Measurements from ENCODE around the gene ACER3.
"Not testable (repeated sequence)": the region's sequence is repeated elsewhere in the genome, so short reads cannot be mapped to it uniquely, and the experiment has no call there.

The ACER3 gene

DNA sequence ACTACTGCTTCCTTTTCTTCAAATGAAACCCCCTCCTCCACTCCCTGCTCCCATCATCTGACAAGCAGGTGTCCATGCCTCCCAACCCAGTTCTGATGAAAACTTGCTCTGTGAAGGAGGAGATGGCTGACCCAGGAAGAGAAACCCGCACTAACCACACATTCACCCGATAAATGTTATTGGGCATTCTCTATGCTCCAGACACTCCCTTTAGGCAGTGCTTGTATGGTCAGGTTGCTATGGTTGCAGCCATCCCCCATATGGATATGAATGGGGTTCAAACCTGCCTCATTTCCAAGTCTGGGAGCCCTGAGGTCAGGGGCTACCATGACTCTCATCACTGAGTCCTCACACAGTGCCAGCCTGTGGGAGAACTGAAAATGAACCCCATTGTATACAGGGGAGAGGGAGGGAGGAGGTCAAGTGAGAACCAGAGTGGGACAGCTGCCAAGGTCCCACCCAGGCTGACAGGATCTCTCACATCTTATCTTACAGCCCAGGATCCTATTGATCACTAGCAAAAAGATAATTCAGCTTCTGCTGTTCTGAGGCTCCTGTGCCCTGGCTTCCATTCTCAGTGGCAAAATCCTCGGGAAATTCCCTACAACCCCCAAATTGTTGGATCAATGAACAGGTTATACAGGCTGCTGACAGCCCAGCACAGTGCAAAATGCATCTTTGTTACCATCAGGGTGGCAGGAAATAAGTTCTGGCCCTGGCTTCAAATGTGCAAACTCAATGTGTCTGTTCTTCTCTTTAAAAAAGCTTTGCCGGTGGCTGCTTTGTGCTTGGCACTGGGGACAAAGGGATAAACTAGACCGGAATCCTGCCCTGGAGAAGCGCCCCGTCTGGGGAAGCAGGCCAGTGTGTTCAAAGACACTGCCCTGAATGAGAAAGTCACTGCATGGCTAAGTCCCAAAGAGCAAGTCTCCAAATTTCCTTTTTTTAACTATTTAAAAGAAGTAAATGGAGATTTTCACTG lies 22.7 kb upstream of the ACER3 start:
- no peak for DNase-seq

DNA sequence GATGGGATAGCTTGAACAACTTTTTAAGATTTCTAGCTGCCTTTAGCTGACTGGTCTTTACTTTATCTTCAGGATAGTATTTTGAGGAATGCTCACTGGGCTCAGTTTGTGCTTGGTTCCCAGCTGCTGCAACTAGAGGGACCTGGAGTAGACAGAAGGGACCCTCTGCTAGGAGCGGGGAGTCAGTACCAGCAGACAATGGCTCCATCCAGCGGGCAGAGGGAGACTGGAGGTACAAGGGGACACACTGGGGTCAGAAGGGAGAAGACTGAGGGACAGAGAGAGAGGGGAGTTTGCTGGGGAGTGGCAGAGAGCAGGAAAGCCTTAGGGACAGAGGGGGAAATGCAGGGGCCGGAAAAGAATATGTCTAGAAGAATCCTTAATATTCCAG lies 22.0 kb upstream of the ACER3 start:
- DNase-seq: peak; percentile 6

DNA sequence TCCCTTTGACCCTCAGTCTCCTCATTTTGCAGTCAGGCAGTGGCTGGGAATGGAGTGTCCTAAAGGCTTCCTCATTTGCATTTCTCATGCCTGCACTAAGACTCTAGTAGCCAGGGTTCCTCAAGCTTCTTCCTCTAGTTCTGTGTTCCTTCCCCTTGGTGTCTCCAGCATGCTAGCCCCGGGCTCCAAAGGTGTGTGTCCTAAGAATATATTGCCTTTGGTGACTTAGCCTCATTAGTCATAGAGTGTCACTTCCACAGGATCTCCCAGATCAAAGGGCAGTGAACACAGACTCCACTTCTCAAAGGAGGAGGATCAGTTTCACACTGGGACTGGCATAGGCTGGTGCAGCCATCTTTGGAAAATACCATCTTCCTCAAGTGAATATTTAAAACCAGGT lies 21.4 kb upstream of the ACER3 start:
- no peak for DNase-seq

DNA sequence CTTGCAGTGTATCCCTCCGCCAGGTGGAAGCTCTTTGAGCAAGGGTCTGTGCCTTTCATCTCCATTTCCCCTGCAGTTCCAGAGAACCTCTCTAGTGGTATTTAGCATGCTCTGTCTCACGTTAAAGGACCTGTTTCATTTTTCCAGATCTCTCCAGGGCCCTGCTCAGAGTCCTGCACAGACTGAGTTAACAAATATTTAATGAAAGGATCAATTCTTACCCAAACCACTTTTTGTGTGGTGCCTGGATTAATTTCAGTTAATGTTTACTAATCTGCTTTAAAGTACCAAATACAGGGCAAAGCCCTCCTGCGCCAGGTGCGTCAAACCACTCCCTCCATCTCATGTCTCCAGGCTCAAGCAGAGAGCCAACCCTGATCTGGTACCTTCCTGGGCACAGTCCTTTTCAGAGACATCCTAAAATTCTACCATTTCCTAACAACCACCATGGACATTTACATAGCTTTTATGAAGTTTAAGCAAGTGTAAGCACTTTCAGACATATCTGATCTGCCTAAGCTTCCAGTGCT lies 18.7 kb upstream of the ACER3 start:
- DNase-seq: no peak

DNA sequence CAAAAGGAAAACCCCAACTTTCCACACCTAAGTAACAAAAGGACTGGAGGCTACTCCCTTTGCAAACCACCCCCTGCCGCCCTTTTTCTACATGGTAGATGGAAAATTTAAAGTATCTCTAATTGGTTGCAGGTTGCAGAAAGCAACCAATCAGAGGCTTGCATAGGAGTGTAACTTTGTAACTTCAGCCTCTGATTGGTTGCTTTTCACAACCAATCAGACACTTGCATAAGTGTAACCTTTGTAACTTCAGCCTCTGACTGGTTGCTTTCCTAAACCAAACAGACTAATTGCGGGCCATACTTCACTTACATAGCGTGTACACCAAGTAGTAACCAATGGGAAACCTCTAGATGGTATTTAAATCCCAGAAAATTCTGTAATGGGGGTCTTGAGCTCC lies 16.8 kb upstream of the ACER3 start:
- DNase-seq: no peak

DNA sequence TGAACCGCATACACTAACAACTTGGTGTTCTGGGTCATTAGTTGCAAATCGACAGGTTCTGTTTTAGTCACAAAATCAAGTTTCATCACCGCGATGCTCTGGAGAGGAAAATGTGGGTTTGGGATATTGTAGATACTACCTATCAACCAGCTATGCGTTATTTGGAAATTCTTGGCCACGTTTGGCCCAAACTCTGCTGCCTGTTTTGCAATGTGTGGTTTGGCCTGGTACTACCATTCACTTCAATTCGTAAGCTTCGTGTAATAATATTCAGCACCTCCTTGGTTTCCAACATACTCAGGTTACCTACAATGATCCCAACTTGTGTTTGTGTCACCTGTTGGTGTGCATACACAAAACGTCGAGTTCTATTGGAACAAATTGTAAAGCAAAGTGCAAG lies 16.2 kb upstream of the ACER3 start:
- DNase-seq: no peak

DNA sequence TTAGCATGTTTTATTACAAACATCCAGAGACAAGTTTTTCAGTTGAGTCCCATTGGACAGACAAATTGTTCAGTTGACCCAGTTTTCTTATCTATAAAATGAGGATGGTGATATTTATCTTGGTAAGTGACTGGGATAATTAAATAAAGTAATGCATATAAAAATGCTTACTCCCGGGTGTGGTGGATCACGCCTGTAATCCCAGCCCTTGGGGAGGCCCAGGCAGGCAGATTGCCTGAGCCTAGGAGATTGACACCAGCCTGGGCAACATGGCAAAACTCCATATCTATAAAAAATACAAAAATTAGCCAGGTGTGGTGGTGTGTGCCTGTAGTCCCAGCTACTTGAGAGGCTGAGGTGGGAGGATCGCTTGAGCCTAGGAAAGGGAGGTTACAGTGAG lies 15.6 kb upstream of the ACER3 start:
- no peak for DNase-seq

DNA sequence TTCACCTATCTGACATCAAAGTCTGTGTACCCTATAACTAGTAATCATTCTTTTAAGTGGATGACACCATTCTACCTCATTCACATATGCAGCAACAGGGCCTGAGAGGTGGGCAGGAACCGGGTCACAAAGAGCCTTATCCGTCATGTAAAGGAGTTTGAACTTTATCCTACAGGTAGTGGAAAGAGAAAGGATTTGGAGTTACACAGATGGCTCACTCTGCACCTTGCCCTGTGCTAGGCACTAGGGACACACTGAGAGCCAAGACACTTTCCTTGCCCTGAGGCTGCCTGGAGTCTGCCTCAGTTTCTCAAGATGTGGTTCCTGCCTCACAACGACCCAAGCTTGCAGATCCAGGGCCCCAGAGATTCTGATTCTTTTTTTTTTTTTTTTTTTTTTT lies 14.3 kb upstream of the ACER3 start:
- no peak for DNase-seq

DNA sequence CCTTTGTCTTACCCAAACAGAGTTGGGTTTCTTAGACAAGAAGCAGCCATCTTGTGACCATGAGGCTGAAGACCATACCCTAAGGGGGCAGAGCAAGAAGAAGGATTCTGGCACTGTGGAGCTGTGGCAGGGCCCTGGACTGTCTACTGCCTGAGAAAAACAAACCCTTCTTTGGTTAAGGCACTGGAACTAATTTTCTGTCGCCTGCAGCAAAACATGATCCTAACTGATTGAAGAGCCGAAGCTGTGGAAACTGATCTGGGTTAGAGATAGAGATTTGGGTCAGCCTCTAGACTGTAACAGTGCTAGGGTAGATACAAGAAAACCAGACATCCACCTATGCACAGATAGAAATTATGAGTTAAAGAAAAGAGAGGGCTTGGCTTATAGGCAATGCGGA lies 11.3 kb upstream of the ACER3 start:
- DNase-seq: no peak

DNA sequence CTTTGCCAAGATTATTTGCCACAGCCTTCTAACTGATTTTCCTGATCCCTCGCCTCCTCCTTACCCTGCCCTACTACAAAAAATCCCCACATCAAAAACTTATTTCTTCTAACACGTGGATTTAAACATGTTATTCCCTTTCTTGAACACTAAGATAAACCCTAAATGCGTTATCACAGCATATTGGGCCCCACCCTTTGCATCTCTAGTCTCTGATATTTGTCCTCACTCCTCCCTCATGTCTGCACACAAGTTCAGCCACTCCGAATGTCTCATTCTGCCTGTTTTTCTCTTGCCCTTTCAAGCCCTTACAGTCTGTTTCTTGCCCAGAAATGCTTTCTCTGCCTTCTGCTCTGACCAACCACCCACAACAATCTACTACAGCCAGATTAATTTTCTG lies 10.6 kb upstream of the ACER3 start:
- no peak for DNase-seq

DNA sequence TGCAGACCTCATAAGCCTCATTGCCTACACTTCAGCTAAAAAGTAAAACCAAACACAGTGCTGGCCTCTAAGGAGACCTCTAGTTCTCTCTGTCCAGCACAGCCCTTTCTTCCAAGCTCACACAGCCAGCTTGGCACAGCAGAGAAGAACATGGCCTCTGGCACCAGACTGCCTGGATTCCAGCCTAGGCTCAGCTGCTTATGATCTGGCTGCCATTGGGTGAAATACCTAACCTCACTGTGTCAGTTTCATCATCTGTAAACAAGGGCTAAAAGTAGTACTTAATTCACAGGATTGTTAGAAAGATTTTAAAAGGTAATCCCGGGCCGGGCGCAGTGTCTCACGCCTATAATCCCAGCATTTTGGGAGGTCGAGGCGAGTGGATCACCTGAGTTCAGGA lies 9.9 kb upstream of the ACER3 start:
- no peak for DNase-seq

DNA sequence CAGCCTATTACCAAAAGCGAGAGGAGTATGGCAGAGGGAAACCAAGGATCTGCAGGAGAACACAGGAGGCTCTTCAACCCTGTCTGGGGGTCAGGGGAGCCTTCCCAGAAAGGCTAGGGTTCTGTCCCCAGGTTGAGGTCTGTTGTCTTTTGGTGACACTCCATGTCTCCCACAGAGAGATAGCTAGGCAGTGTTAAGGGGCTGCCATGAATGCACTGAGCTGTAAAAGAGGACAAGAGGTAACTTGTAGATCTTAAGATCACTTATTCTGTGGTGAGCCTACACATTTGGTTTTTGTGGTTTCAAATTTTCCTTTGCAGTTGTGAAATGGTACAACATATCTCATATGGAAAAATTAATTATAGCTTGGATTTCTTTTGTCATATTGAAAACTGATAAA lies 6.0 kb upstream of the ACER3 start:
- DNase-seq: no peak

DNA sequence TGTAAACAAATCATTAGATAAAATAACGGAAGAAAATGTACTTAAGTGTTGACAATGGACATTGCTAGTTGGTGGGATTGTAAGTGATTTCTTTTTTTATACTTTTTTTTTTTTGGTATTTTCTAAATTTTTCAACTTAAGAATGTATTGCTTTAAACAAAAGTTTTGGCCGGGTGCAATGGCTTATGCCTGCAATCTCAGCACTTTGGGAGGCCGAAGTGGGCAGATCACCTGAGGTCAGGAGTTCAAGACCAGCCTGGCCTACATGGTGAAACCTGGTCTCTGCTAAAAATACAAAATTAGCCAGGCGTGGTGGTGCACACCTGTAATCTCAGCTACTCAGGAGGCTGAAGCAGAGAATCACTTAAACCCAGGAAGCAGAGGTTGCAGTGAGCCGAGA lies 5.0 kb upstream of the ACER3 start:
- DNase-seq: not testable (repeated sequence)

DNA sequence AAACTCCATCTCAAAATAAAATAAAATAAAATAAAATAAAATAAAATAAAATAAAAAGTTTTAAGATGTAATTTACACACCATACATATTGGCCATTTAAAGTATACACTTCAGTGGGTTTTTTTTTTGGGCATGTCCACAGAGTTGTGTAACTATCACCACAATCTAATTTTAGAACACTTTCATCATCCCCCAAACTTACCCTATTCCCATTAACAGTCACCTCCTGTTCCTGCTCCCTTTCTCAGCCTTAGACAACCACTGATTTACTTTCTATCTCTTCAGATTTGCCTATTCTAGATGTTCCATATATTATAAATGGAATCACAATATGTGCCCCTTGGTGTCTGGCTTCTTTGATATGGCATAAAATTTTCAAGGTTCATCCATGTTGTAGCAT lies 4.6 kb upstream of the ACER3 start:
- DNase-seq: peak; percentile 63

DNA sequence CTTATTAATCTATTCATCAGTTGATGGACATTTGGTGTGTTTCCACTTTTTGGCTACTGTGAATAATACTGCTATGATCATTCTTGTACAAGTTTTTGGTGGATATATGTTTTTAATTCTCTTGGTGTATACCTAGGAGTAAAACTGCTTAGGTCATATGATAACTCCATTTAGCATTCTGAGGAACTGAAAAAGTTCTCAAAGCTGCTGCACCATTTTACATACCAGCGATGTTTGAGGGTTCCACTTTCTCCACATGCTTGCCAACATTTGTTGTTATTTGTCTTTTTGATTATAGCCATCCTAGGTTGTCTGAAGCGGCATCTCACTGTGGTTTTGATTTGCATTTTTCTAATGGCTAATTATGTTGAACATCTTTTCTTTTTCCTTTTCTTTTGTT lies 4.1 kb upstream of the ACER3 start:
- no peak for DNase-seq

DNA sequence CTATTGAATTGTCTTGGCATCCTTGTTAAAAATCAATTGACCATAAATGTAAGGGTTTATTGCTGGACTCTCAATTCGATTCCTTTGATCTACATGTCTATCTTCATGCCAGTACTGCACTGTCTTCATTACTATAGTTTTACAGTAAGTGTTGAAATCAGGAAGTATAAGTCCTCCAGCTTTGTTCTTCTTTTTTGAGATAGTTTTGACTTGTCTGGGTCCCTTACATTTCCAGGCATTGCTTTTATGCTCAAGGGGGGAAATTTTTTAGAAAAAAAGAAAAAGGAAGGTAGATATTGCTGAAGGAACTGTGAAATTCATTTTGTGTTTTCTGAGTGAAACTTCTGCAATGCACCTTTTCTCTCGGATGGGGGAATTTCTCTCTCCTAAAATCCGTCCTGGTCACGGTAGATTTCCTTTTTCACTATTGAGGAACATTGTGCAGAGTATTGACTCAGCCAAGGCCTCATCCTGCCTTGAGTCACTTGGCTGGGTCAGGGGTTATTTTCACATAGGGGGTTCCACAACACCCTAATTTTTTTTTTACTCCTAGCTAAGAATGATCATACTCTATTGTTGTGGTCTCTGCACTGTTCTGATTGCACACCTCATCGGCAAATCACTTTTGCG lies 2.8 kb upstream of the ACER3 start:
- DNase-seq: no peak

DNA sequence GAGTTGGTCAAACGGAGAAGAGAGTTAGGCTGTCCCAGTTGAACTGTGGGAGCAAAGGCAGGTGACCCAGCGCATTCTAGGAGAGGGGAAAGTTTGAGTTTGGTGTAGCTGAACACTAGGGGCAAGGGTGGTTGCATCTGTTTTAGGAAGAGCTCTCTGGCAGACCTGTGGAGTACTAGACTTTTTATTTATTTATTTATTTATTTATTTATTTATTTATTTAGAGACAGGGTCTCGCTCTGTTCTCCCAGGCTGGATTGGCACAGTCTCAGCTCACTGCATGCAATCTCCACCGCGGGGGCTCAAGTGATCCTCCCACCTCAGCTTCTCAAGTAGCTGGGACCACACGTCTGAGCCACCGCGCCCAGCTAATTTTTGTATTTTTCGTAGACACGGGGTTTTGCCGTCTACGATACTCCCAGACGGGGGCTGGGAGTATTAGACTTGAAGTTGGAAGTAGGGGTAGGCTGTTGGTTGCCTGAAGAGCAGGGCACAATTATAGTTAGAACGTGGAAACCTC lies 950 bp upstream of the ACER3 start:
- no peak for DNase-seq

DNA sequence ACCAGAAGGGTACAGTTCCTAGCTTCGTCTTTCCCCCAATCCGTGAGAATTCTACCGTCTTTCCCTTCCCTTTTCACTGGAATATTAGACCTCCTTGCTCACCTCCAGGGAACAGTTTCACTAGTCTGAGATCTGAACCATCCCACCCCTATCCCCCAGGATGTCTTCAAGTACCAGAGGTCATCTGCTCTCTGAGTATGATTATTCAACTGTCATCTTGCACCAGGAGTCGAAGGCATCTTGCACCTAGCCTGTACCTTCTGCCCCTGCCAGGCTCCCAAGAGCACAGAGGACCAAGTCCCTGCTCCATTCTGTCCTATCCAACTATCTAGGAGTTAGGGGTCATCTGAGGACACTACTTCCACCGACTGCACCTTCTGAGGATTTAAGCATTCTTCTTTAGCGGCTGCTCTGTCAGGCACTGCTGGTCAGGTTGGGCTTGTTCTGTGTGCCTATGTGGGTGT lies 804 bp downstream of the ACER3 start:
- DNase-seq: no peak

DNA sequence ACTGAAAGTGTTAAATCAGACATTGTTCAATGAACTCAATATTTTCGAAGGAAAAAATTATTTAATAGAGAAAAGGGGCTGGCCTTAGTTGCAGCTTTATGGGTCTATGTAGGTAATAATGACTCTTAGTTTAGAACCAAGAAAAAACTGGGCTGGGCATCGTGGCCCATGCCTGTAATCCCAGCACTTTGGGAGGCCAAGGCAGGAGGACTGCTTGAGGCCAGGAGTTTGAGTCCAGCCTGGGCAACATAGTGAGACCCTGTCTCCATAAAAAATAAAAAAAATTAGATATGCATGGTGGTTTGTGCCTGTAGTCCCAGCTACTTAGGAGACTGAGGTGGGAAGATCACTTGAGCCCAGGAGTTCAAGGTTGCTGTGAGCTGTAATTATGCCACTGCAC lies 2.1 kb downstream of the ACER3 start:
- not testable (repeated sequence) for DNase-seq

DNA sequence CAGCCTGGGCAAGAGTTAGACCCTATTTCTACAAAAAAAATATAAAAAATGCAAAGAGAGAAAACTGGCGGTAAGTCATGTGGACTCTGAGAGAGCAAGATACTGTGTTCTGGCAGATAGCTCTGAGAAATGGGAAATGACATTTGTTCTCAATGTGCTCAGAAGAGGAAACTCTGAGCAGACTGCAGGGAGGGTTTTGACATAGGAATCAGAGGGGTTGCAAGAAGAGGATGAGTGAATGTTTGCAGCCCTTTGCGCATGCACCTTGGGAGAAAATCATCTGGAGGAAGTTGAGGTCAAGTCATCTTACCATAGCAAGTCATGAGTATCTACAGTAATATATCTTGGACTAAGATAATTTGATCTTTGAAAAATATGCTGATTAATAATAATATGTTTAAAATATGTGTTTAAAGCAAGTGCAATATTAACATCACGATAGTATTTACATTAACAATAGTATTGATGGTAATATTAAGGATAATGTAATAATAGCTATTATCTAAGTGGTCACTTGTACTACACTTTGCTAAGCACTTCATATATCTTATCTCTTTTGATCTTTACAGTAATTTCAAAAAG lies 2.6 kb downstream of the ACER3 start:
- no peak for DNase-seq

DNA sequence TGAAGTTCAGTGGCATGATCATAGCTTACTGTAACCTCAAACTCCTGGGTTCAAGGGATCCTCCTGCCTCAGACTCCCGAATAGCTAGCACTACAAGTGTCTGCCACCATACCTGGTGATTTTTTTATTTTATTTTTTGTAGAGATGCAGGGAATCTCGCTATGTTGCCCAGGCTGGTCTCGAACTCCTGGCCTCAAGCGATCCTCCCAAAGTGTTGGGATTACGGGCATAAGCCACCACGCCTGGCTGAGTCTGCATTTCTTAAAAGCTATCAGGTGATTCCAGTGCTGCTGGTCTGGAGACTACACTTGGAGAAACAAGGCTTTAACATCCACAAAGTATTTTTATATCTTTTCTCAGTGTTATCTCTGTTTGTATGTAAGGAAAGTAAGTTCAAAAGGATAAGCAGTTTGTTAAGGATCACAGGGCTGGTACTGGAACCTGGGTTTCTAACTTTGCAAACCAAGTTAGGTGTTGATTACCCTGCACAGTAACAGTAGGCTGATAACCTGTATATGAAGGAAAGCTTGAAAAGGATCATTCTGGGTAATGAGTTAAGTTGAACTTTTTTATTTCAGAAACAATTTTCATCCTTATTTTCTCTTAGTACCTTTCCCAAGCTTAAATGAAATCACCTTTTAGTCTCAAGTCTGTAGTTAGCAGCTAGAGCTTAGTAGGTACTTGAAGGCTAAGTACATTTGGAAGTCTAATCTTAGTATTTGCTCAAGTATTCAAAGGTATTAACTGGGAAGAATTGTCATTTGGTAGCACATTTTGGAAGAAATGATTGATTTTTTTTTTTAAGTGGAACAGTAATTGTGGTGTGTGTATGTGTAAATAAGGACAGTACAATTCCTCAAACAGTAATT lies 12.5 kb downstream of the ACER3 start:
- DNase-seq: no peak

DNA sequence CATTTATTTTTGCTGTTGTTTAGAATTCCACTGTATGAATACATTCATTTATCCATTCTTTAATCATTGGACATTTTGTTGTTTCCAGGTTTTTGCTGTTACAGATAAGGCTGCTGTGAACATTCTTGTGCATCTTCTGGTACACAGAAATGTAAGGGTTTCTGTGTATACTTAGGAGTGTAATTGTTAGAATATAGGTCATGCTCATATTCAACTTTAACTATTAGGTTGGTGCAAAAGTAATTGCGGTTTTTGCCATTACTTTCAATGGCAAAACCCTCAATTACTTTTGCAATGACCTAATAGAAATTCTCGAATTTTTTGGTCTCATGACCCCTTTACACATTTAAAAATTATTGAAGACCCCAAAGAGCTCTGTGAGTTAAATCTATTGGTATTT lies 17.3 kb downstream of the ACER3 start:
- no peak for DNase-seq

DNA sequence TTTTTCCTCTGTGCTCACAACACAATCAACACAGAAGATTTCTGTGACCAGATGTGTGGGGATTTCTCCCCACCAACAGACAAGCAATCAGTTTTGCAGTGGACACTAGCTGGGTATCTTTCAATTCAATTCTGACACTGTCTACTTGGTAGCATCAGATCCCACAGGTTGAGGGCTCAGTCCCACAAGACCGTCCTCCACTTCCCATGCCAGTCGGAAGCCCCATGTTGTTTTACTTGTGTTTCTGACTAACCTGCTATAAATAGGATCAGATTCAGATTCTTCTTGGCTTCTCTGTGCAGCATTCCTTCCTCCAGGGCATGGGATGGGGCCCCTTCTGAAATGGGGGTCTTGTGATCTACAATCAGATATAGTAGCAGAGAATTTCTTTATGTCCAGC lies 19.6 kb downstream of the ACER3 start:
- no peak for DNase-seq

Data from HCEC 1CT (cell line).